ENCODE data around the gene TPGS2.
A peak's percentile ranks its signal among the peaks of the same experiment; 100 is the strongest.
"Not testable (repeated sequence)": the region's sequence is repeated elsewhere in the genome, so short reads cannot be mapped to it uniquely, and the experiment has no call there.

Gene TPGS2

DNA sequence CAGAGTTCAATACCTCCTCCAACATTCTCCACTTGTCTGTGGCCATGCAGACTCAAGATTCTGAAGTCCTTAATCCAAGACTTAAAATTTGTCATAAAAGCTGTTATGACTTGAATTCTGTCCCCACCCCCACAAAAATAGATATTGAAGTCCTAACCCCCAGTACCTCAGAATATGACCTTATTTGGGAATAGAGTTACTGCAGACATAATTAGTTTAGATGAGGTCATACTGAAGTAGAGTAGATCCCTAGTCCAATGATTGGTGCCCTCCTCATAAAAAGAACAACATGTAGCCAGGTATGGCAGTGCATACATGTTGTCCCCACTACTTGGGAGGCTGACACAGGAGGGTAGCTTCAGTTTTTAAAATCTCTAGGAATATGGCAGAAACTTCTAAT, 9.2 kb downstream of the TPGS2 start:
- no peak for DNase-seq

DNA sequence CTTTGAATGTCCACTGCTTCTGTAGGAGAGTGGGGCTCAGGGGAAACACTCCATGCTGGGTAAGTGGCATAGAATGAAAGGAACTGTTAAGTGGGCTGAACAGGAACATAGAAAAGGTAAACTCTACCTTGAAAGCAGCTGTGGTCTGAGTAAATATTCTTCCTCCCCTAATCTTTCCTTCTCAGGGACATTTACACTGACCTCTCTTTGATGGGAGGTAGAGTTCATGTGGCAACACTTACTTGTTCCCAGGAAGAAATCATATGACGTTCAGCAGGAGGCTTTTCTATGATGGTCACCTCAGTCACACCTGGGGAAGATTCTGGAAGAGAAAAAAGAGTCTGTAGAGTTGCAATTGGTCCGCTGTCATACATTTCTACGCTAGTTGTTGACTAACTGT, 10.2 kb downstream of the TPGS2 start:
- DNase-seq: no peak

DNA sequence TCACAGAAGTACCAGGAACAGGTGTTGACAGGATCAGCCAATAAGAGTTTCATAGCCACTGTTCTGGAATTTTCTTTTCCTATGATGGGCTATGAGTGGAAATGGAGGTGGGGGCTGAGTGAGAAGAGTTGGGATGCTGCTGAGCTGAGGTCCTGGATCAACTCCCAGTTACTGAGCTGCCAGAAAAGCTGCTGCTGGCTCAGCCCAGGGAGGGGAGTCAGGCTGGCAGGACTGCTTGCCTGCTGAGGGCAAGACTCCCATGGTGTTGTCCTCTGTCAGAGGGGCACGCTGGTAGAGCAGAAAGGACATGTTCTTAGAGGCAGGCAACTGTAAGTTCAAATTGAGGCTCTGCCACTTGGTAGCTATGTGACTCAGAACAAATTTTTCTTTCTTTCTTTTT, 11.8 kb downstream of the TPGS2 start:
- DNase-seq: no peak

DNA sequence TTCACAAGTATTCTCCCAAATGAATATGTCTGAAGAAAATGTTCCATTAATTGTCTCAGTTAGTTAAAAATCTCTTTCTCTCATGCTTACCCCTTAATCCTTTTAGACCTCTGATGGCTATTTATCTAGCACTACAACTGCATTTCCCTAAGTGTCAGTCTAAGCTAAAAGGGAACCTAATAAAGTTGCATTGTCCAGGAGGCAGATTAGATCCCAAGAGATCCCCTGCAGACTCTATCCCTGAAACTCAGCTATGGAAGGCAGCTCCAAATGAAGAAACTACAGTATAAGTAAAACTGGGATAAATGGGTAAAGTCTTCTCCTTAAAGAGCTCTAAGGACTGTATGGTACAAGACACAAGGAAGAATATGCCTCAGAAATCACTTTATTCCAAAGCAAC, 12.7 kb downstream of the TPGS2 start:
- DNase-seq: not testable (repeated sequence)

DNA sequence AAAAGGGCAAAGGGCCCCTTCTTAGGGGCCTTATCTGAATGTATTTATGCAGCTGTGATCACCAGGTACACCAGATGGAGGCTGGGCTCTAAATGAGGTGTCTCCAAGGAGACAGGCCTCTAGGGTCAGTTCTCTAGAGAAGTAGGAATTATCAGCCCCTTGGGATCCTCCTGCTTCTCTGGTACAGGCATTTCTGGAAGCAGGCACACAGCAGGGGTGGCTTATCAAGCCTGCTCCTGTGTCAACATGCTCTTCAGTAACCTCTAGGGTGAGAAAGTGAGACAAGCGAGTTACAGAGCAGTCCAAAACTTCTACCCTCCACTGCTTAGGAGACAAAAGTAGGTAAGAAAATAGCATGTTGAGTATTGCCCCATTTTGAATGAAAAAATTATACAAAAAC, 13.8 kb downstream of the TPGS2 start:
- DNase-seq: no peak

DNA sequence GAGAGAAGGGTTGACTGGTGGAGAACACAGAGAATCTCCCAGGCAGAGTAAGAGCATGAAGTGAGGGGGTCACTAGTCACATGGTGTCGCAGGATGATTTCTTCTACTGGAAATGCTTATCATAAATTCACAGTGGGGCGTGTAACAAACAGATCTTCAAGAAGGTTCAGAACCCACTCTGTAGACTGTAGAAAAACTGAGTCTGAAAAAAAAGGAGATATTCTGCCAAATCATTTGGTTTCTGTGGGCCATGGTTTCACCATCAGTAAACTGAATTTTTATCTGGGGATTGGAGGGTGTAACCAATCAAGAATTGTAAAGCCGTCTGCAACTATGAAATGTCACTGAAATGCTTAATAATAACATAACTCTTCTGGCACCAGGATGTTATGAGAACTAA, 15.0 kb downstream of the TPGS2 start:
- DNase-seq: no peak

DNA sequence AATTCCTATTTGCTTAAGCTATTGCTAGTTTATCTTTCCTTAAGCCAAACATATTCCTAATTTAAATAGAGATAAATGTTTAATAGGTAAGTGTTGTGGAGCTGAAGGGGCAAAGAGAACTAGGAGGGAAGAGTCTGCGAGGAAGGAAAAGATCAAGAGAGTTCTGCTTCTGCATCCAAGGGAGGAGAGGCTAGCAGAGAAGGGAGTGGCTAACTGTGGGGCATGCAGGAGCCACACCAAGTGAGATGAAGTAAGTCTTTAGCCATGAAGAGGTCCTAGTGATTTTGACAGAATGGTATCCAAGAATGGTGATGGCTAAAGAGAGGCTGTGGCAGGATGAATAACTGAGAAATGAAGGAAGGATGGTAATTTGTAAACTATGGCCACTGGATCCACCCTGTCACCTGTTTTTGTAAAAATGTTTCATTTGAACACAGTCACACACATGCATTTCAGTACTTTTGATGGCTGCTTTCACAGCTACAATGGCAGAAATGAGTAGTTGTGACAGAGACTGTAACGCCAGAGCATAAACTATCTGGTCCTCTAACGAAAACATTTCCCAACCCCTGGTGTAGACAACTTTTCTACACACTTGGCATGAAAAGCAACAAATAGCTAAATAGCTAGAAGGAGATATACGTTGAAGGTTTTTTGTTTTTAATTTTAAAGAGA, 15.6 kb downstream of the TPGS2 start:
- DNase-seq: no peak

DNA sequence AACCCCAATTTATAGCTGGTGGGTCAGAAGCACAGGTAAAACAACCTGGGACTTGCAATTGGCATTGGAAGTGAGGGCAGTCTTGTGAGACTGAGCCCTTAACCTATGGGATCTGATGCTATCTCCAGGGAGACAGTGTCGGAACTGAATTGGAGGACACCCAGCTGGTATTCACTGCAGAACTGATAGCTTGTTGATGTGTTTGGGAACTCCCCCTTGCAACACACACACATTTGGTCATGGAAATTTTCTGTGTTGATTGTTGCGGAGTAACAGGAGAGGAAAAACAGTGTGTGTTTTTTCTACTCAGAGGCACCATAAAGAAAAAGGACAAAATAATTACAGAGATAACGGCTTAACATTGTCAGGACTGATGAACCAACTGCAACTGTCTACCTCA, 16.1 kb downstream of the TPGS2 start:
- no peak for DNase-seq

DNA sequence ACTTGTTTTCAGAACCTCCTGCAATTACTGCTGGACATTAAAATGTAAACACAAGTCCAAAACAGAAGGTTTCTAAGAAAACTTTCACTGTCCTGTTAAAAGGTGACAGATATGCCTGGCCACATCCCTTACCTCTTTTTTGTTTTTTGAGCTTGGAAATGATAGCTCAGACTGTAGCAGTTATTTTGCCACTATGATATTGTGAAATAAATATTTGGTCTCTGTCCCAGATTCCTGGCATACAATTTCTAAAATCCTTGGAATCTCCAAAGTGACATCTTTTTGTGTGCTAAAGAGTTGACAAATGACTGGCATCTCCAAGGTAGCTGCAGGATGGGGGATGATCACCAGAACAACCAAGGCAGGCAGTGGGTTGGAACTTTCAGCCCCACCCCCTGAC, 16.8 kb downstream of the TPGS2 start:
- DNase-seq: no peak

DNA sequence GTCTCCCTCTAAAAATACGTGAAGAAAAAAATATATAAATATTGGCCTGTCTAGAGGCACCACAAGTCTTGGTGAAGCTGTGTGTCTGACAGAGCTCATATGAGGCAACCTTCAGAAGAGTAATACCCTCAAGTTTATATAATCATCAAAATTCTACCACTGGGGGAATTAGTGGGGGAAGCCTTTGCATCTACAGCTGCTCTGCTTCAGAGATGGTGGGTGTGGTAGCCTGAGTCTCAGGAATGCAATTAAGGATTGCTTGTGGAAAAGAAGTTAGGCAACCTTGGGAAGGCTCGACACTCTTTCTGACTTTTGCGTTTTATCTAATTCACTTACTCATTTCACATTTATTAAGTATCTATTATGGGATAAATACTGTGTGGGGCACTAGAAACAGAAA, 17.4 kb downstream of the TPGS2 start:
- no peak for DNase-seq

DNA sequence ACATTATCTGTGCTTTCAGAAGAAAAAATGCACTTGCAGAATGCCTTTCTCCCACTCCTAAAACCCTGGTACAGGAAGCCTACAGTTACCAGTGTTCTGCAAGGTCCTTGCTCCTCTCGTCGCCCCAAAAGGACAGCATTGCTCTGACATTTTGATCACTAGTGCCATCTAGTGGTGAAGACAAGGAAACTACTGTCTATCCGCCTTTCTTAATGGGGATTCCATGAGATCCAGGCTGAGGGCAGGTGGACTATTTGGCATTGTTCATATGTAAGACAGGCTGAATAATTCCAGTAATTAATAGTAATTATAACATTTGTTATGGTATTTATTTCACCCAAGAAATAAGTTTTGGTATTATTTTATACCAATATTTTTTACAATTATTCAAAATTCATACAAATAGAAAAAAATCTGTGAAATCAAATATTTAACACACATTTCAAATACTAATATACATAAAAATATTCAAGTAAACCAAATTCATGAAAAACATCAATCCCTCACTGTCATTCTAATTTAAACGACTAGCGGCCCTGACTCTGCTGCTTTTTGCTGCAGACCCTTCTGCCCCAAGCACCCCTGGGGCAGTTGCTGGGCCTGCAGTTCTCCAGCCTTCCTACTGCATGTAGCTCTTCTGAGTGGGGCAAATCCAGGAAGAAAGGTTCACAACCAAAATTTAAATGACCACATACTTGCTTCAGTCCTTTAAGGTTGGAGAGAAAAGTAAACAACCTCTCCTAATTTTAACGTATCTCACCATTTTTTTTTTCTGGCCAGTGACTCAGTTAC, 19.0 kb downstream of the TPGS2 start:
- DNase-seq: peak; percentile 34

DNA sequence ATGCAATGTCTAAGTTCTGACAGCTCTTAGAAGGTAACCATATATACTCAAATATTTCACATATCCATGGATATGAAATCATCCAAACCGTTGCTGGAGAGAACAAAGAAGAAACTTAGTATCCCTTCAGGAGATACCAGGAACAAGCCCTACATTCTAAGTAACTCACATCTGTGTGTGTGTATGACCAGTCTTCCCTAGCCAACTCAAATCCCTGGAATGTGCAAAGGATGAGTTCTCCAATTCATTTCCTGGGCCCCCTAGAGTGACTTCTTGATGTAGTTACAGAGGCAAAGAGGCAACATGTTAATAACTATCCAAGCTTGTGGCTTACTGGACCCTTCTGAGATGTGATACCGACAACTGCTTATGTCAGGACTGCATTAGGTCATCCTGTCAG, 20.1 kb downstream of the TPGS2 start:
- DNase-seq: no peak

DNA sequence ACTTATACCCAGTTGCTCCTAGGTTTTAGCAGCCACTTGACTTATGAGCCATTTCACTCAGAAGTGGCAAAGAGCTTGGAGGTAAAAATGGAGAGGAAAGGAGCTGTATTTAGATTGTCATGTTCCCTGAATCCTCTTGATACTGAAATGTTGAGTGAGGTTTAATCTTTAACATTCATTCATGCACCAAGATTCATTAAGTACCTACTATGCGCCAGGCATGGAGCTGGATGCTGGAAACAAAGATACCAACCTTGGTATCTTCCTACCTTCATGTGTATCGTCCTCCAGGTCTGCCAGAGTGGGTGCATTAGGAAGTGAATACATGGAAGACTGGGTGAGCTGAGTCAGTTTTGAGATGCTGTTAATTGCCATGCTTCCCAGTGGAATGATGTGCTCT, 23.7 kb downstream of the TPGS2 start:
- DNase-seq: no peak

DNA sequence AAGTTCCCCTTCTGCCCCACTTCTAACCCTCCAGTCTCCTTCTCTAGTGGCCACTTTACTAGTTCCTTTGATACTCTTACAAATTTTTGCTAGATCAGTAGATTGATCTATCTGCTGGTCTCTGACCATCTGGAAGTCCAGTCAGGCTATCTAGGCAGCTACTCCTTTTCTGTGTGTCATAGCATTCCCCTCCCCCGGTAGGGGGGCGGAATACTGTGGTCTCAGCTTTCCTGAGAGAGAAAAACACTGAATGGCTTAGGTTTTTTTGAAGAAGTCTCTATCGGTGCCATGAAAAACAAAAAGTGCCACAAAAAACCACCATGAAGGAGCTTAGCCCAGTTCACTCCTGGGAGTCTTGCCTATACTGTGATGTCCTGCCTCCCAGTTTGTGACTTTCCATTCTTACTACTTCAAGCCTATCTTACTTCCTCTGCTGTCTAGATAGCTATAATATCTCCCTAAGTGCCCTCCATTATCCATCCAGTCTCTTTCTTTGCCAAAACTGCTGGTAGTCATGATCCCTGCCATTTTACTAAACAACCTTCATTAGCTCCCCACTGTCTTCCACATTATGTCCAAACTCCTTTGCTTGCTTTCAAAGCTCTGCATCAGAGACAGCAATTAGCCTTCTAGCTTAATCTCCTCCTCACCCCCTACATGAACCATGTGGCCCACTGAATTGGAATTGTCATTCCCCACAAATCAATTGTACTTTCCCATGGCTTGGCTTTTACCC, 29.9 kb downstream of the TPGS2 start:
- DNase-seq: no peak

DNA sequence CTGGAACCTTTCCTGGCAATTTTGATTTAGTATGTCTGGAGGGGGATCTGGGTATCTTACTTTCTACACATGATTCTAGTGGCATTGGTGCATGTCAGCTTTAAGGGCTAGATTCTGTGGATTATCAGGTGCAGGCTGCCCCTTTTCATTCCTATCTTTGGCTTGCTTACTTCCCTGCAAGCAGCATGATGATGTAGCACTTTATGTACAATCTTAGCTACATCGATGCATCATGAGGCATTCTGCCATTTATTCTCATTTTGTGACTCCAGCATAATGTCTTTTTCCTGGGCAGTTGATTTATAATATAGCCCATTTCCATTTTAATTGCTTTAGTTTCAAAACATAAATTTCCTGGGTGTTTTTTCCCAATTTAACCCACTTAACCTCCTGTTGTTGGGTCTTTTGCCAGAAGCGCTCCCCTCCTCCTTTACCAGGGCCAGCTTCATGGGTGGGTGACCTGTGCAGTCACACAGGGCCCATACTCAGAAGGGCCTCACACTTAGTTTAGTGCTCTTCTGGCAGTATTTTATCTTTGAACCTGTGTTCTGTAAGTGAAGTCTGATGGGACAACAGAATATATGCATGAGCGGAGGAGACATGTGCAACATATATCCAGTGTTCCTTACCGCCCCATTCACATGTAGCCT, 36.0 kb downstream of the TPGS2 start:
- no peak for DNase-seq

DNA sequence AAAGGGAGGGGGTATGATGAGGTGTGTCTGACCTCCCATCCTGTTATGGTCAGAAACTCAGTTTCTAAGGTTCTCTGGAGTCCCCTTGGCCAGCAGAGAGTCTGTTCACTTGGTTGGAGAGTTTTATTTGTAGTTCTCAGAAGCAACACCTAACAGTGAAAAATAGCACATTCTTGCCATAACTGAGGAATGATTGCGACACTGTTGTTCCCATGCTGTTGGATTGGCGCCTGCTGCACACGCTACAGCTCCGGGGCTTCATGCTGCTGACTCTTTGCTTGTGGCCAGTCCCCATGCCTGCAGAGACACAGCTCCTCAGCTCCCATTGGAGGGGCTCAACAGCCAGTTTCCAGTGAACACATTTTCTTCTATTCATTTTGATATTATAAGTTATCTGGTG, 42.1 kb downstream of the TPGS2 start:
- no peak for DNase-seq

DNA sequence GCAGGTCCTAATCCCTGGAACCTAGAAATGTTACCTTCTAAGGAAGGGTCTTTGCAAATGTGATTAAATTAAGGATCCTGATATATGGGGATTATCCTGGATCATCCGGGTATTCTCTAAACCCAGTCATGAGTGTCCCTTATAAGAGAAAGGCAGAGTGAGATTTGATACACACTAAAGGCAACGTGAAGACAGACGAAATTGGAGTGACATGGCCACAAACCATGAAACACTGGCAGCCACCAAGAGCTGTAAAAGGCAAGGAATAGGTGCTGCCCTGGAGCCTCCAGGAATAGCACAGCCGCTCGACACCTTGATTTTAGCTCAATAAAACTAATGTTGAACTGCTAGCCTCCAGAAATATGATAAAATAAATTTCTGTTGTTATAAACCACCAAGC, 45.0 kb downstream of the TPGS2 start:
- no peak for DNase-seq

DNA sequence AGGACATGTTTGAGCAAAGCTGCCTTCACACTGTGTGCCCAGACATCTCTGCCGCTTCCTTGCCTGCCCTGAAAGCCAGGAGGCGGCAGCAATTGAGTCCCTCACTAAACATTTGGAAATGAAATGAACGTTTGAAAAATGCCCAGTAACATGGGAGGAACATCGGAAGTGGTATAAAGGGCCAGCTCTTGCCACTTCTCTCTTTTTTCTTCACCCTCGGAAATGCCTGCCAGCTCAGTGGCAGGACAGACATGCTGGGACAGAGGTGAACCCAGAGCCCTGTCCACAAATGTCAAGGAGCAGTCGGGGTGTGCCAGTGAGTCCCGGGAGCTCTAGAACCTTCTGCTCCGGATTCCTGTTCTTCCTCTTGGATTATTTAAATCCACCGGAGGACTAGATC, 46.1 kb downstream of the TPGS2 start:
- no peak for DNase-seq

DNA sequence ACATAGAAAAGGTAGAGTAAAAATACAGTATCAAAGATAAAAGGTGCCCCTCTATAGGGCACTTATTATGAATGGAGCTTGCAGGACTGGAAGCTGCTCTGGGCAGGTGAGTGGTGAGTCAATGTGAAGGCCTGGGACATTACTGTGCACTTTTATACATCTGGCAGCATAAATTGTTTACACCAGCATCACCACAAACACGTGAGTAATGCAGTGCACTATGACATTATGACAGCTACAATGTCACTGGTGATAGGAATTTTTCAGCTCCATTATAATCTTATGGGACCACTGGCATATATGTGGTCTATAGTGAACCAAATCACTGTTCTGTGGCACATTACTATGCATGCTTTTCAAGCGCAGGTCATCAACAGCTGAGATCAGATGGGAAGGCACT, 48.1 kb downstream of the TPGS2 start:
- DNase-seq: no peak

DNA sequence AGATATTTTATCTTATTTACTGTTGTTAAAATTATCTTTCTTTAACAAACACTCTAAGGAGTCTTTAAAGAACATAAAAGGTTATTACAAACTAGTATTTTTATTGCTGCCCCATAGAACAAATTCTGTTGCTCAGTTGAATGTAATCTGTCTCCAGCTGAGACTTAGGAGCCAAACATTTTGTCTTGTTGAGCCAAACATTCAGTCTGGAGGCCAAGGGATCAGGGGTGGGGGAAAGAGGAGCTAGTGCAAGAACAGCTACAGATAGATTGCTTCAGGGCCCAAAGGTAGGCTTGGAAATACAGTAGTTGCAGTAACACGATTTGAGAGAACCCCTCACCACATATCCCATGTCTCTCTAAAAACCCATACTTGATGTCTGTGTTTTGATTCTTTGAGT, 51.2 kb downstream of the TPGS2 start:
- DNase-seq: no peak

DNA sequence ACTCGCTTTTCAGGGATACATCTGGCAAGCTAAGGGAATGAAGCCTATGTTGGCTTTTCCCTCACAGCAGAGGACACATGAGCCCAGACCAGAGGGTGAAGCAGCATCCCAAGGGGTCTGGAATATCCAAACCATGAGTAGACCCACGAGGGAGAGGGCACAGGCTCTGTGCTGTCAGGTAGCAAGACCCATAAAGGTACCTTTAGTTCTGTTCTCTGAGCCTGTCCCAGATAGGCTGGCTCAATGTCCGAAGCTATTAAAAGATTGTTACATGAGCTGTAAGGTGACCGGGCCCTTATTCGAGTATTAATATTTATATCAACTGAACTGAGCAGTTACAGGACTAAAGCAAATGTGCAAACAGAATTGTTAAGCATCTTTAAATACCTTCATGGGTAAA, 52.2 kb downstream of the TPGS2 start:
- no peak for DNase-seq

DNA sequence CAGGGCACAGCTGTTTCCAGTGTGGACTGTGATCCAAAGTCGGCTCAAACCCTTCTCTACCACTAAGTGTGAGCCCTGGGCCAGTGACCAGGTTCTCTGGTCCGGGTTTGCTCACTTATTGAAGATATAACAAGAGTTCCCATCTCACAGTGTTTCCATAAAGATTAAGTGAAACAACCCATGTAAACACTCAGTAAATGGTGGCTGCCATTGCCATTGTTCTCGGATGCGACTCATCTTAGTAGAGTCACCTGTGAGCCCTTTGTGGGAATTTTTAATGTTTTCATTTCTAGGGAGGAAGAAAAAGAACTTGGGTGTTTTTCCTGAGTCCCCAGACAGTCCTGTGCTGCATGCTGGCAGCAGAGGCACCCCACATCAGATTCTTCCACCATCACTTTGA, 53.4 kb downstream of the TPGS2 start:
- no peak for DNase-seq

DNA sequence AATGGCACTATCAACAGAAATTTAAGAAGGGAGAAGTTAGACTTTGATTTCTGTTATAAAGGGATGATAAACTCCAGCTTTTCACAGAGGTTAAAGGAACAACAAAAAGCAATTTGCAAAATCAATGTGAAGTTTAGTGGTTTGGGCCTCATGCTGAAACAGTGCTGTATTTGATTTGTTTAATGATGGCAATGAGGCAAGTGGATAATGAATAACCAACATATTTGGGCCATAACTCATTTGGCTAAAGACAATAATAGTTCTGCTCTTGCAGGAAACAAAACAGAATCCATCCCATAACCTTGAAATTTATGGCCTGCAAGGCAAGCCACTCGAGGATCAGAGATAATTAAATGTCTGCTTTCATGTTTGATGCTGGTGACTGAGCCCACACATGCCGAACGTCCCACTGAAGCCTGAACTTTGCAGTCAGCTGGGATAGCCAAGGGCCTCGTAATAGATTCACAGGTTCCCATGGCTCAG, 56.5 kb downstream of the TPGS2 start:
- no peak for DNase-seq

DNA sequence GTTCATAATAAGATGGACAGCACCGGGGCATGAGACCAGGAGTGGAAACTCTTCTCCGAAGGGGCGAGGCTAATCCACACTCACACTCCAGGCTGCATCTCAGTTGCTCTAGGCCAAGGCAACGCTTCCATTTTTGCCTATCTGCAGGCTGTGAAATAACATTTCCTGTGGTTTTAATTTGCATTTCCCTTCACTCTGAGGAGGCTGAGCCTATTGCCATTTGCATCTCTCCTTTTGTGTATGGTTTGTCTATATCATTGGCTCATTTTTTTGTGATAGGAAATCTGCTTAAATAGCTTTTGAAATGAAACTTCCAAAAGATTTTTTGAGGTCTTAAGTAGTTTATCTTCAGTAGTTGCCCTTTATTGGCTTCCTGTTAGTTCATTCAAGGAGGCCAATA, 57.6 kb downstream of the TPGS2 start:
- DNase-seq: no peak

Measured in GF-D8 (cell line).